Measurements from ENCODE around the gene STX17.
"Not testable (repeated sequence)": the region's sequence is repeated elsewhere in the genome, so short reads cannot be mapped to it uniquely, and the experiment has no call there.

STX17 gene

DNA sequence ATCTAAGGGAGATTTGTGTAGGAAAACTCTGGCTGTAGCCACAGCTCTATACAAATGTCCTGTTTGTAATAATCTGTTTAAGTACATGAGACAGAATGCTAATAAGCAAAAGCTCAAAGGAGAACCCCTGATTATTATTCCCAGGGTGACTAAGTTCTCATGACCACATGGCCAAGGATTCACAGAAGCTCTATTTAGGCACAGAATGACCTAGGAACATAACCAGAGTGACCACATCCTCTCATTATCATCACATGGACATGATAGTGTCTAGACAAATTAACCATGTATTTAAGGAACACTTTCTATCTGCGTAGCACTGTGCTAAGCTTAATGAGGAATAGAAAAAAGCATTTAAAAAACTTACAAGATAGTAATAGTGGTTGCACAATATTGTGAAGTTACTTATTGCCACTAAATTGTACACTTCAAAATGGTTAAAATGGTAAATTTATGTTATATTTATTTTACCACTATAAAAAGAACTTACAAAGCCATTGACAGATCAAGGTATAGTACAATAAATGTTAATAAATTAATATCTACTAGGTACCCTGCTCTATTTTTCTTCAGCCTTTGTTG is 56.3 kb downstream of the STX17 start:
- DNase-seq, result no peak

DNA sequence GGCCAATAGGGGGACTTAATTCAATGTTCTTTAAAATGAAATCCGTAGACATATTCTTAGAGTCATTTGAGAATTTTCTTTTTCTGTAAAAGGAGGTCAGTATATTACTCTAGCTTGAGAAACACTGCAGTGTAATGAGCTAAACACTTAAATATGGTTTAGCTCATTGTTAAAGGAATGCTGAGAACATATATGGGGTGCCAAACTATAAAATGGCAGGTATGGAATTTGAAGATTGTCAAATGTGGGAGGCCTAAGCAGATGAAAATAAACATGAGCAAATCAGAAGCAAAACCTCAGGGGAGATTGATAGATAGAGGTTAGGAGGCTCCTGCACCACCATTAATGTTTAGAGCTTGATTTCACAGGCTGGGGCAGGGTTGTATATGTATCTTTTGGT is 57.9 kb downstream of the STX17 start:
- in situ Hi-C loops (cut with MboI; ENCODE audit: low pct_unique_long_range_greater_than_20kb, low sequenced_read_pairs), result no loop called here
- DNase-seq, result no peak

More for the DNA sequence above, 56.3 kb downstream of the STX17 start:
- in situ Hi-C loops (cut with MboI; ENCODE audit: low pct_unique_long_range_greater_than_20kb, low sequenced_read_pairs), result no loop called here

DNA sequence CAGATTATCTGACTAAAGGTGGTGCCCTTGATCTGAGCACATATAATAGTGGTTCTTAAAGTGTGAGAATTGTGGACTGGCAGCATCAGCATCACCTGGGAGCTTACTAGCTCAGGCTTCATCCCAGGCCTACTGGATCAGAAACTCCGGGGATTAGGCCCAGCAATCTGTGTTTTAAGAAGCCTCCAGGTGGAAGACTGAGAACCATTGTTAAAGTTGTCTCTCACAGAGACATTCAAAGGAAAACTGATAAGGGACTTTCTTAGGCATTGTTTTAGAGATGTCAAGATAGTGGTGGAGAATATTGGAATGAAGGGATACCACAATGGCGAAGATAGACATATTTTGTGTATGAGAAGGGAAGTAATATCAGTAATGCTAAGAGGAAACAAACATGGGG is 59.5 kb downstream of the STX17 start:
- no peak for DNase-seq

DNA sequence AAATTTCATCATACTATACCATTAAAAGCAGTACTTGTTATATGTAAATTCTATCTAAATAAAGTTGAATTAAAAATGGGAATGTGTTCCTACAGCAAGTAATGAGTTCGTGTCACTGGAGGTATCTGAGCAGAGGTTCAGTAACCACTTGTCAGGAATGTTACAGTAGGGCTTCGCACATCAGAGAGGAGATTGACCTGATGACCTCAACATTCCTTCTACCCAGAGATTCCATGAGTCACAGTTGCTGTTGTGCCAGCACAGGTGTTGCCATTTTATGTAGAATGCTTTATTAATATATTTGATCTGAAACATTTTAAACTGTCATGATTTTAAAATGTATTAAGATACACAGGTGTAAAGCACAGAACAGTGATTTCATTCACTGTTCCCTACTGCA is 60.3 kb downstream of the STX17 start:
- DNase-seq, result no peak
- in situ Hi-C loops (cut with MboI; ENCODE audit: low pct_unique_long_range_greater_than_20kb, low sequenced_read_pairs), result no loop called here

More for the DNA sequence above, 59.5 kb downstream of the STX17 start:
- in situ Hi-C loops (cut with MboI; ENCODE audit: low pct_unique_long_range_greater_than_20kb, low sequenced_read_pairs), result no loop called here

DNA sequence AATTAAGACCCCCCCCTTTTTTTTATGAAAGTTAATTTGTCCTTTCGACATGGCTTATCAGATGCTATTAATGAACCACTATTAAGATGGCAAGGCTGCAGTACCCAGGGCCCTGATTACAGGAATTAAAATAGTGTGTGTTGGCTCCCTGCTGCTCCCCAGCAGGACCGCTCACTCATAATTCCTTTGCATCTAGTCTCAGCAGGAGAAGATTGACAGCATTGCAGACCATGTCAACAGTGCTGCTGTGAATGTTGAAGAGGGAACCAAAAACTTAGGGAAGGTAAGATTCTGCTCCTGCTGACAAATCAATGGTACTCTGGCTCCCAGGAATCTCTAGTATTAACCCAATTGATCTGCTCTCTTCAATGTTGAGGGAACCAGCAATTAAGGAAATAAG is 61.0 kb downstream of the STX17 start:
- in situ Hi-C loops (cut with MboI; ENCODE audit: low pct_unique_long_range_greater_than_20kb, low sequenced_read_pairs), result no loop called here
- no peak for DNase-seq

DNA sequence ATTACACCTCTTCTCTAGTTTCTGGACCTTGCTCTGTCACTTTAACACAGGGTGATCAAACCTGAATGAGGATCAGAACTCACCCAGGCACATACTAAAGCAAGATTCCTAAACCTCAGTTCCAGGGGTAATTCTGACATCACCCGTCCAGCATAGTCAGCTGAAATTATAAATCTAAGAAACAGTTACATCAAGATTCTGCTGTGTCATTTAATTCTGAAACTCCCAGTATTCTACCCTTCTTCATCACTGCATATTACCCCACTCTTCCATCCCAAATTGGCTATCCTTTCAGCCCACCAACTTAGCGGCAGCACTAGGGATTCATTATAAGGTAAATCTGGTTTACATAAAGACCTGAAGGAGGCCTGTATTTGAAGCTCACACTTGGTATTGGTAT is 64.0 kb downstream of the STX17 start:
- in situ Hi-C loops (cut with MboI; ENCODE audit: low pct_unique_long_range_greater_than_20kb, low sequenced_read_pairs), result no loop called here
- no peak for DNase-seq

DNA sequence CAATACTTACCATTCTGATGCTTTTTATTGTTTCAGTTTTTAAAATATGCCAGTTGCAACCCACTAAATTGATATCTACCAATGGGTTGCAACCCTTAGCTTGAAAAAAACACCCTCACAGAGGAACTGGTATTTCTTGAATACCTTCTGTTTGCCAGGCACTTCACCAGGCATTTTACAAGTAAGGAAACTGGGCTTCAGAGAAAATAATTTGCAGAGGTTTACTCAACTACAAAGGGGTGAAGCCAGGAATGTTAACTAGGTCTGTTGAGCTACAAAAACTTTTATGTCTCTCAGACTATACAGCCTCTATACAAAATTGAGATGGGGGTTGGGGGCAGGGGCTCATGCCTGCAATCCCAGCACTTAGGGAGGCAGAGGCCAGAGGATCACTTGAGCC is 65.0 kb downstream of the STX17 start:
- in situ Hi-C loops (cut with MboI; ENCODE audit: low pct_unique_long_range_greater_than_20kb, low sequenced_read_pairs), result no loop called here
- no peak for DNase-seq

DNA sequence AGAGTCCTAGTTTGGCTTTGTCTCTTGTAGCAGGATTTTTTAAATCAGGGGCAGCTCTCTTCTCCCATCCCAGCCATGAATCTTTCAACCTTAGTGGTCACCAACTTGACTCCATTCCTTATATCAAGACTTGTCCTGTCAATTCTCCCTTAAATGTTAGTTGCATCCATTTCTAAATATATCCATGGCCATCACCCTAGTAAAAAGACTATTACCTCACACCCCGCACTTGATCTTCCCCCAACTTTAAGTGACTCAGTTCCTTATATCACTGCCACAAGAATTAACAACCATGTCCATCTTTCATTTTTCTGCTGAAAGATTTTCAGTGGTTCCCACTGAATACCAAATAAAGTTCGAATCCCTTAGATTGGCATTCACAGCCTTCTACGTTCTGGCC is 67.0 kb downstream of the STX17 start:
- DNase-seq, result no peak
- in situ Hi-C loops (cut with MboI; ENCODE audit: low pct_unique_long_range_greater_than_20kb, low sequenced_read_pairs), result no loop called here

DNA sequence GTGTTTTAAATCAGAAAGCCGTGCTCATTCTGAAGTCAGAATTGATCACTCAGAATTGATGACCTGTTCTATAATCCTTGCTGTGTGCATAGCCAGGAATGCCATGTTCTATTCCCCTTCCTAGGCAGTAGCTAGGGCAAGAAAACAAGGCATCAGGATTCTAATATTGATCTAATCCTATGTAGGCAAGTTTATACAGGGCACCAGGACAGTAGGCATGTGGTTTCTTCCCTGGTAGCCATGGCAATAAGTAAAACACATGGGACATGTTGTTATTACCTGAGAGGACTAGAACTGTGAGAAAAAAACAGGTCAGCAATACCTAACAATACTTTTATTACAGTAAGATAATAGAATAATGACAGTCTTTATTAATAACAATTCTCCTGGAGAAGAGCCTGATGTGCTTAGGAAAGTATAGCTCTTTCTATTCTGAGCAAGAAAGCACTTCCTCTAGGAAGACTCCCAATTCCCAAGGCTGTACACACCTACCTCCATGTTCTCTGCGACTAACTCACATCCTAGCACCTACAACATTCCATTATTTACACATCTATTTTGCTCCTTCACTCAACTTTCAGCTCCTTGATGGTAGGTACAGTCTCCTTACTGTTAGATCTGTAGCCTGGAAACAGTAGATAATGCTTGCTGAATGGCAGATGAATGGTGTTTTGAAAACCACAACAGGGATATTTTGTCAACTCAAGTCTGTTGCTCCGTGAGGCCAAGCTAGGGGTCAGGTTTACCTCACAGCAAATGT is 70.8 kb downstream of the STX17 start:
- DNase-seq, result no peak
- in situ Hi-C loops (cut with MboI; ENCODE audit: low pct_unique_long_range_greater_than_20kb, low sequenced_read_pairs), result no loop called here

DNA sequence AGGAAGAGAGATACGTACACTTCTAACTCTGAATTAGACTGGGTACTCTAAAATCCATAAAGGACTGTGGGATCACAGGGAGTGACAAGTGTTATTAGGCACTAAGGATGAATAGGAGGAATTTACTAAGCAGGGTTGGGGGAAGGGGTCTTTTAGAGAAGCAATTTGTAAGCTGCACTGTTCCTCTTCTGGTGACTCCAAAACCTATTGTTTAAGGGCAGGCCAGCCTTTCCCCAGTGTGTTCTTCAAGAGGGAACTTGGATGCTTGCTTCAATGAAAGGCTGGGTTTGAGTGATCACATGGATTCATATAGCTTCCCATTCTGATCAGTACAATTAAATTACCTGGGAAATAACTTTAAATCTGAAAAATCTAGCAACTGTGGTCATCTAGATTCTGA is 71.8 kb downstream of the STX17 start:
- in situ Hi-C loops (cut with MboI; ENCODE audit: low pct_unique_long_range_greater_than_20kb, low sequenced_read_pairs), result no loop called here

DNA sequence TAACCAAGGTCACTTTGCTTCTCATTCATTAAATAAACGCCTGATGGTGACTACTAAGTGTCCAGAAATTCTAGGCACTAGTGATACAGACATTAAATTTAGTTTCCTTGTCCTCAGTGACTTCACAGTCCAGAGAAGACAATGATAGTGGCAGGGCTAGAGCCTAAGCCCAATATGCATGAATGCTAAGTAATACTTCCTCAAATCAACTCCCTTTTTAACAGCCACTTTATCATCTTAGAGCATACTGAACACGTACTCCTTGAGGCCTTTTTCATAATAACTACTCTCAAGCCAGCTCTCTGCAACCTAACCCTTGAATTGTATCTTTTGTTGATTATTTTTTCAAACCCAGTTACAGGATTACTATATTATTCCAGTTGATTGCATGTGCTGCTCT is 74.1 kb downstream of the STX17 start:
- peak; percentile 39 for DNase-seq
- in situ Hi-C loops (cut with MboI; ENCODE audit: low pct_unique_long_range_greater_than_20kb, low sequenced_read_pairs), result no loop called here

More for the DNA sequence above, 71.8 kb downstream of the STX17 start:
- DNase-seq, result no peak

DNA sequence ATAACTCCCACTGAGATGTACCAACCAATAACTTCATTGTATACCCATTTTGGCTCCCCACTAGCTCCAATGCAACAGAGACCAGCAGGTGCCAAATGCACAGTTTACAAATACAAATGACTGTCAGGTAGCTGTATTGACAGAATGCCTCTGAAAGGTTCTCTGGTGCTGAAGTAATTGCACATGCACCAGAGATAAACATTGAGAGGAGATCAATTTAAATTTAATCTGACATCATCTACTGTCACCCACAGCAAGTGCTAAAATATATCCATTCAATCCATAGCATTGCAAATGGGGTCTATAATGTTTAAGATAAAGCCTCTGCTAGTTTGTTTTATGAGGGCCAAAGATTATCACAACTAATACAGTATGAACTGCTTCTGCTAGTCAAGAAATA is 80.2 kb downstream of the STX17 start:
- in situ Hi-C loops (cut with MboI; ENCODE audit: low pct_unique_long_range_greater_than_20kb, low sequenced_read_pairs), result no loop called here
- no peak for DNase-seq

DNA sequence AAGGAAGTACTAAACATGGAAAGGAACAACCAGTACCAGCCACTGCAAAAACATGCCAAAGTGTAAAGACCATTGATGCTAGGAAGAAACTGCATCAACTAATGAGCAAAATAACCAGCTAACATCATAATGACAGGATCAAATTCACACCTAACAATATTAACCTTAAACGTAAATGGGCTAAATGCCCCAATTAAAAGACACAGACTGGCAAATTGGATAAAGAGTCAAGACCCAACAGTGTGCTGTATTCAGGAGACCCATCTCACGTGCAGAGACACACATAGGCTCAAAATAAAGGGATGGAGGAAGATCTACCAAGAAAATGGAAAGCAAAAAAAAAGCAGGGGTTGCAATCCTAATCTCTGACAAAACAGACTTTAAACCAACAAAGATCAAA is 84.1 kb downstream of the STX17 start:
- in situ Hi-C loops (cut with MboI; ENCODE audit: low pct_unique_long_range_greater_than_20kb, low sequenced_read_pairs); DNase-seq: not testable (repeated sequence)

DNA sequence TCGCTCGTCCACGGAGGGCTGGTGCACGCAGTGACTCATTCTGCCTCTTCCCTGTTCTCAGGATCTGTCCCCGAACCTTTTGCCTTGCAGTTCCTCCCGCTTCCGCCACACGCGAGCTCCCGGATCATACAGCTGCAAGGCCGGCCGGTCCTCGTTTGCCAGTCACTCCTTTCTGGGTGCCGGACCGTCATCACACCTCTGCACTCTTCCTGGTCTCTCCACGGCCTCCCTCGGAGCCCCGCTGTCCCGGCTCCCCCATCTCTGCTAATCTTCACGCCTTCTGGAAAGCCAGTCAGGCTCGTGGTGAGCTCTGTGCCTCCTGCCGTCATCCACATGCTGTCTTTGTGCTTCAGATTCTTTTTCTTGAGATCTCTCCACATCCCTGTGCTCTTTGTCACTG is 91.8 kb downstream of the STX17 start:
- in situ Hi-C loops (cut with MboI; ENCODE audit: low pct_unique_long_range_greater_than_20kb, low sequenced_read_pairs), result no loop called here
- no peak for DNase-seq

DNA sequence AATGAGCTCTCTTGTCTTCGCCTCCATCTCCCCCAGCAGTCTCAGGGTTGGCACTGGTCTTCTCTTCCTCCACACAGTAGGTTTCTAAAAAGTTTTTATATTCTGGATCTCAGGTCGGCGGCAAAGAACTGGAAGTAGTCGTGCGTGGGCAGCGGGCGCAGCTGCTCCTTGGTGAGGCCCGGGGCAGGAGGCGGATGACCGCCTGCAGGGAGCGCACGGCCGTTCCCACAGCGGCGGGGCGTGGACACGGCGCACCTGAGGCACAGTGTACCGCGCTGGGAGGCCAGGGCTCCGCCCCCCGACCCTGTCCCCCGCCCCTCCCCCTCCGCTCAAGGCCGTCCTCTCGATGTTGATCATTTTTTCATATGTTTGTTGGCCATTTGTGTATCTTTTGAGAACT is 92.4 kb downstream of the STX17 start:
- DNase-seq, result no peak
- in situ Hi-C loops (cut with MboI; ENCODE audit: low pct_unique_long_range_greater_than_20kb, low sequenced_read_pairs), result no loop called here

DNA sequence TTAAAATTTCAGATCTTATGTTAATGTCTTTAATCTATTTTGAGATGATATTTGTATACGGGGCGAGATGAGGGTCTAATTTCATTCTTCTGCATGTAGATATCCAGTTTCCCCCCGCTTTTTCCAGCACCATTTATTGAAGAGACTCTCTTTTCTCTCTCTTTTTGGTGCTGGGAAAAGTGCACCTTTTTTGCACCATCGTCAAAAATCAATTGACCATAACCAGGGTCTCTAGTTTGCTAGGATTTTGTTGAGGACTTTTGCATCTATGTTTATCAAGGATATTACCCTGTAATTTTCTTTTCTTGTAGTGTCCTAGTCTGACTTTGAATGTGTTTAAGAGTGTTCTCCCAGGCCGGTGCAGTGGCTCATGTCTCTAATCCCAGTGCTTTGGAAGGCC is 93.3 kb downstream of the STX17 start:
- in situ Hi-C loops (cut with MboI; ENCODE audit: low pct_unique_long_range_greater_than_20kb, low sequenced_read_pairs), result loop anchor here (25.0 kb wide), 1 partner anchor 812 kb away; no protein-coding TSS in a partner anchor
- no peak for DNase-seq

DNA sequence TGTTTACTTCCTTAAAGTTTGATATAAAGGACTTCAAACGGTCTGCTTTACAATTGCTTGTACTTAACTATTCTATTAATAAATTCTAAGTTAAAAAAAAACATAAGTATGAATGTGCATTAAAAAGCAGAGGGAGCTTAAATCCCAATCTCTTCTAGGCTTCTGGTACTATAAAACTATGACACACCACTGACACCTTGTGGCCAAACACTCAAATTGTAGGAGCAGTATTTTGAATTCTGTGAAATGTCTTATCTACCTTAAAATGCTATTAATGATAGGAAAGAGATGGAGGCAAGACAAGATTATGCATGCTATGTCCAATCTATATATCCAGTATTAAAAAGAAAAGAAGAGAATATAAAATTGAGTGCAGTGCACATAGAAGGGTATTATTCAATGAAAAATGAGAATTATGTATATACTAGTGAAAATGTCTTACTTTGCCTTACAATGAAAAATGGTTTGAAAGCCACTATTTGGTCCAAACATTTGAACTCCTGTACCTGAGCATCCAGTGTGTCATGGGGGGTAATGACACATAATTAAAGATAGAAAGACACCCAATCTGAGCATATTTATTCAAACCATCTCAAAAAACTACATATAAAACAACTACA is 104.7 kb downstream of the STX17 start:
- peak; percentile 68 for DNase-seq
- in situ Hi-C loops (cut with MboI; ENCODE audit: low pct_unique_long_range_greater_than_20kb, low sequenced_read_pairs), result loop anchor here (25.0 kb wide), 1 partner anchor 824 kb away; no protein-coding TSS in a partner anchor

DNA sequence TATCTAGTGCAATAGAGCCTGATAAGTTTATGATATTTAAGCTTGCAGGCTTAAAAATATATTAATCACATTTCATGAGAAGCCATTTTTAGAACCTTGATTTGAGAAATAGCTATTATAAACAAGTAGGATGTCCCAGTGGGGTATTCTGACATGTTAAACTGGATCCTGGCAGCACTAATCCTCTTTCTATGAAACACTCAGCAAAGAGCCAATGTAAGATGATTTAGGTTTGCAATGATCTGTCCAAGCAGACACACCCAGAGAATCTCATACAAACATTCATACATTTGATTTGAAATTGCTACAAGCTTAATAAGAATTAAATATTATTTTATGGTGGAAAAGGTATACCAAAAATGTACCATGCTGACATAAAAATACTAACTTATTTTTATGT is 105.8 kb downstream of the STX17 start:
- in situ Hi-C loops (cut with MboI; ENCODE audit: low pct_unique_long_range_greater_than_20kb, low sequenced_read_pairs), result loop anchor here (25.0 kb wide), 1 partner anchor 825 kb away; no protein-coding TSS in a partner anchor
- DNase-seq, result no peak

DNA sequence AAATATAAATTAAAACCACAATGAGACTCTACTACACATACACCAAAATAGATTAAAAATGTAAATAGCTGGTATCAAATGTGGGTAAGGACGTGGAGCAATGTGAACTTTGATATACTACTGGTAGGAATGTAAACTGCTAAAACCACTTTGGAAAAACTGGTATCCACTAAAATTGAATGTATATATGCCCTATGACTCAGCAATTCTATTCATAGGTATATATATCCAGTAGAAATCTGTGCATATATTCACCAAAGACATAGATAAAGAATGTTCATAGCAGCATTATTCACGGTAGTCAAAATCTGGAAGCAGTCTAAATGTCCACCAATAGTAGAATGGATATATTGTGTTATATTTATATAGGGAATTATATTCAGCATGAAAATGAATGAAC is 107.1 kb downstream of the STX17 start:
- no peak for DNase-seq
- in situ Hi-C loops (cut with MboI; ENCODE audit: low pct_unique_long_range_greater_than_20kb, low sequenced_read_pairs), result loop anchor here (25.0 kb wide), 1 partner anchor 826 kb away; no protein-coding TSS in a partner anchor

DNA sequence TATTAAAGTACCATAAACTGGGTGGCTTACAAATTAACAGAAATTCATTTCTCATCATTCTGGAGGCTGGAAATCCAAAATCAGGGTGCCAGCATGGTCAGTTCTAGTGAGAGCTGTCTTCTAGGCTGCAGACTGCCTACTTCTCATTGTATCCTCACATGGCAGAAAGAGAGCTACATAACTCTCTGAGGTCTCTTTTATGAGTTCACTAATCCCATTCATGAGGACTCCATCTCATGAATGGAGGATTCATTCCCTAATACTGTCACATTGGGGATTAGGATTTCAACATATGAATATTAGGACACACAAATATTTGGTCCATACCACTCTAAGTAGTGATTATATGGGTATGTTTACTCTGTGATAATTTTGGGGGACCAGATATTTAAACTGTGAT is 108.4 kb downstream of the STX17 start:
- DNase-seq, result no peak
- in situ Hi-C loops (cut with MboI; ENCODE audit: low pct_unique_long_range_greater_than_20kb, low sequenced_read_pairs), result loop anchor here (25.0 kb wide), 1 partner anchor 828 kb away; no protein-coding TSS in a partner anchor

Data from KBM-7 (cell line).